Heart right ventricle (tissue), 16 donors: ENCODE measurements around the gene REST. TPM values are rescaled to one million over a fixed set of nuclear protein-coding genes. Genes with fewer than 3 reads are reported as not detected.
A peak's percentile ranks its signal among the peaks of the same experiment; 100 is the strongest.

Source experiments
- ATAC-seq, 8 donors: fragments of 200-7000 bp; cut with Tn5 transposase; one replicate each; pipeline ENCODE4 v1.9.1; 2020; ENCODE audit warnings: mild to moderate bottlenecking in 8 of 8, moderate library complexity in 8 of 8, moderate number of reproducible peaks in 1 of 8
- DNase-seq, 2 donors: peaks; one replicate each; pipeline ENCODE4 v3.0.0-alpha.2; 2020
- H3K27ac ChIP-seq, 10 donors: fragments of 200-600 bp; sonication (generic) in 2 of 10; one replicate each; pipeline versions ENCODE4 v1.5.0 to v1.8.0; 2020 to 2022; ENCODE audit warnings: mild to moderate bottlenecking in 3 of 10
- H3K27me3 ChIP-seq, 7 donors: fragments of 200-600 bp; one replicate each; pipeline ENCODE4 v1.8.0; 2021 to 2022; ENCODE audit warnings: mild to moderate bottlenecking in 2 of 7
- H3K36me3 ChIP-seq, 9 donors: fragments of 200-600 bp; sonication (generic) in 1 of 9; one replicate each; pipeline versions ENCODE4 v1.5.0 to v1.8.0; 2020 to 2022; ENCODE audit warnings: mild to moderate bottlenecking in 2 of 9
- H3K4me1 ChIP-seq, 9 donors: fragments of 200-600 bp; sonication (generic) in 1 of 9; one replicate each; pipeline versions ENCODE4 v1.5.0 to v1.8.0; 2020 to 2022; ENCODE audit warnings: mild to moderate bottlenecking in 4 of 9
- H3K4me3 ChIP-seq, 10 donors: fragments of 200-600 bp; sonication (generic) in 2 of 10; one replicate each; pipeline versions ENCODE4 v1.5.0 to v1.8.0; 2020 to 2022; ENCODE audit warnings: mild to moderate bottlenecking in 7 of 10, moderate library complexity in 2 of 10
- H3K9me3 ChIP-seq, 11 donors: fragments of 200-600 bp in 10 of 11; sonication (generic) in 2 of 11; one replicate each; pipeline versions ENCODE4 v1.5.0 to v1.8.0; 2013 to 2022; ENCODE audit warnings: mild to moderate bottlenecking in 2 of 11, control low read depth in 1 of 11, moderate library complexity in 1 of 11
- CTCF ChIP-seq, 9 donors: fragments of 200-600 bp; sonication (generic) in 2 of 9; IDR thresholded peaks; one replicate each; pipeline versions ENCODE4 v1.5.0 to v1.8.0; 2021 to 2022; ENCODE audit warnings: antibody characterized with exemption in 9 of 9, mild to moderate bottlenecking in 5 of 9, moderate library complexity in 1 of 9
- WGBS, 2 donors: extraction: QIAGEN DNeasy Blood & Tissue Kit; methylation state at CpG; one replicate each; pipeline ENCODE4 v1.1.7; 2013; ENCODE audit warnings: inconsistent platforms in 1 of 2; 5-methylcytosine and 5-hydroxymethylcytosine counted together
- intact Hi-C, 10 donors: fragments of 100-400 bp; cut with DNase I; formaldehyde crosslinking; loops; one replicate each; pipeline versions ENCODE4 v1.11.1 to v1.14.2; 2022
- polyA plus RNA-seq, 2 donors: library from polyadenylated mRNA; stranded (reverse); fragments of 200-250 nt; gene quantifications; one replicate each; pipeline ENCODE4 v1.2.3, GENCODE V29; 2013
- total RNA-seq, 10 donors: library from RNA; stranded (reverse); fragmentation: NEBNext Ultra II Directional in 3 of 10; extraction: Animal tissue kit (Norgen Biotek cat#: 25700) in 3 of 10; gene quantifications; one replicate each; pipeline versions ENCODE4 v1.2.1 to v1.2.4, GENCODE V29; 2021 to 2023
- donor health status: Arrhythmogenic right ventricular cardiomyopathy.
- donor health status: ischemic (EF 13 %, LVEDD 7.1; RV severe dilation, severe dysfunction).
- donor health status: healthy with polysubstance abuse.
- donor health status: DM: no; HTN: yes; CAD: no.
- donor health status: DM: no; HTN: no; CAD: no.
- donor health status: ischemic (EF 25% LVEDD 6.9; RV normal size, moderate dysfunction).
- donor health status: ischemic (EF 25% LVEDD 5.7; RV mildly dilated, moderate dysfunction).
- donor health status: healthy.
- donor health status: DM: yes; HTN: yes; CAD: no.
- donor health status: Ischemic cardiomyopathy.
- donor health status: ischemic (EF 35%, LVEDD 5.7; RV mildly dilated, moderate dysfunction).
- donor health status: nonischemic (EF 11% LVEDD 7.7; RV severe dilation, severe dysfunction).
- donor health status: DM: yes; HTN: yes; CAD: no.
- donor health status: PGD.
- donor health status: ischemic (EF 29% LVEDD 5.4; RV normal size, mild dysfunction).
- donor health status: nonischemic (EF 23%, LVEDD 6.1; RV moderate dilation, normal function).

Gene REST
- total and polyA plus RNA-seq, 12 donors, result 3.3 to 36.8 (median 28.2) TPM

GRCh38 chr4:56979421-56980072 is 71.8 kb downstream of the REST start:
- no peaks in the 10 kb centered on the region for H3K9me3 ChIP-seq
- peak overlapping the region in 9 of 10 donors; percentile 79 to 94 (median 89) for H3K27ac ChIP-seq
- DNase-seq (no peak), ATAC-seq (no peak)
- no peak for TF ChIP-seq CTCF (IDR thresholded peaks at IDR 0.05)
- H3K4me1 ChIP-seq, result peaks cover 0 to 74% (median 65%) of the 10 kb centered on the region in 9 donors
- WGBS, 2 donors, result 13% methylated on average over 21 of the region's 21 CpGs
- peak overlapping the region; percentile 69 to 98 (median 83) for H3K4me3 ChIP-seq
- H3K27me3 ChIP-seq, result no peaks in the 10 kb centered on the region
- peaks cover 0 to 24% (median 0%) of the 10 kb centered on the region in 9 donors for H3K36me3 ChIP-seq
- intact Hi-C loops, result loop anchor here in 5 of 10 donors (5.0 to 10.0 kb wide), 5 partner anchors 67 to 542 kb away; partner anchors contain the start of genes REST (in 4 of the 5), IGFBP7 (in 2 of the 5), PAICS (in 1 of the 5) and PPAT (in 1 of the 5)

- Histone ChIP-seq H3K27ac (peak overlapping the region in 2 of 10 donors; percentile 5 to 57), H3K9me3 (no peaks in the 10 kb centered on the region), H3K4me1 (peaks cover 0 to 59% (median 53%) of the 10 kb centered on the region in 9 donors), H3K27me3 (no peaks in the 10 kb centered on the region), H3K36me3 (peaks cover 0 to 42% (median 18%) of the 10 kb centered on the region in 9 donors), H3K4me3 (no peak overlapping the region)
- intact Hi-C loops, result no loop called here
- no peak for DNase-seq
- TF ChIP-seq CTCF (IDR thresholded peaks at IDR 0.05), result no peak
- whole genome bisulfite sequencing, 2 donors, result 22 to 26% methylated on average over 4 of the region's 4 CpGs
- ATAC-seq, result no peak
Observed at GRCh38 chr4:56981795-56982201, 74.1 kb downstream of the REST start.

- H3K27ac ChIP-seq, result no peak overlapping the region
- ATAC-seq (no peak), DNase-seq (no peak)
- no peaks in the 10 kb centered on the region for H3K27me3 ChIP-seq
- TF ChIP-seq CTCF (IDR thresholded peaks at IDR 0.05), result no peak
- 87 to 93% methylated on average over 1 of the region's 1 CpG for WGBS, 2 donors
- intact Hi-C loops, result no loop called here
- H3K4me1 ChIP-seq, result peaks cover 0 to 44% (median 29%) of the 10 kb centered on the region in 9 donors
- no peak overlapping the region for H3K4me3 ChIP-seq
- H3K36me3 ChIP-seq, result peaks cover 0 to 76% (median 35%) of the 10 kb centered on the region in 9 donors
- no peaks in the 10 kb centered on the region for H3K9me3 ChIP-seq
Observed at GRCh38 chr4:56986192-56986591, 78.5 kb downstream of the REST start.

GRCh38 chr4:56986952-56987351 is 79.3 kb downstream of the REST start:
- no peak for TF ChIP-seq CTCF (IDR thresholded peaks at IDR 0.05)
- Histone ChIP-seq H3K27me3 (no peaks in the 10 kb centered on the region), H3K36me3 (peaks cover 0 to 82% (median 43%) of the 10 kb centered on the region in 9 donors), H3K4me3 (no peak overlapping the region), H3K9me3 (no peaks in the 10 kb centered on the region), H3K27ac (no peak overlapping the region), H3K4me1 (peaks cover 0 to 36% (median 21%) of the 10 kb centered on the region in 9 donors)
- WGBS, 2 donors, result 92 to 95% methylated on average over 3 of the region's 3 CpGs
- intact Hi-C loops, result no loop called here
- ATAC-seq (no peak), DNase-seq (no peak)
